H1 (cell line): Measurements from ENCODE around the gene HPS6. TPM values are rescaled to one million over a fixed set of nuclear protein-coding genes. Genes with fewer than 3 reads are reported as not detected.

Source experiments
- CTCF ChIA-PET: fragments of 300-600 bp; sonication (Branson Sonifier 250); formaldehyde crosslinking; loops from one replicate; lab custom pipeline; 2021; ENCODE audit not compliant: partially characterized antibody; lab: Charles Lee
- POLR2A ChIA-PET: fragments of 300-600 bp; sonication (Branson Sonifier 250); formaldehyde crosslinking; loops from one replicate; lab custom pipeline; 2021; ENCODE audit warnings: inconsistent platforms; ENCODE audit not compliant: partially characterized antibody; lab: Charles Lee
- DNase-seq, 2 experiments: peaks; one replicate each; pipeline versions ENCODE4 v3.0.0 to v3.0.0-alpha.2; 2010 to 2022; ENCODE audit warnings: low spot score in 2 of 2, low read depth in 1 of 2, mixed read lengths in 1 of 2
- FAIRE-seq: peaks from 2 replicates; lab custom pipeline; 2011; peaks lifted over from hg19 to GRCh38; lab: Jason Lieb, UNC
- H2AFZ ChIP-seq: 2 replicates; pipeline ENCODE4 v1.8.1; 2012; ENCODE audit warnings: low read length, inconsistent platforms
- H2AK5ac ChIP-seq: 2 replicates; pipeline ENCODE4 v1.6.1; 2013; ENCODE audit warnings: low read depth, low read length
- H2BK120ac ChIP-seq: replicated peaks from 2 replicates; pipeline ENCODE3; 2013; ENCODE audit warnings: low read depth, low read length, inconsistent platforms
- H2BK12ac ChIP-seq: 2 replicates; pipeline ENCODE4 v1.6.1; 2013; ENCODE audit warnings: low read depth, low read length
- H2BK15ac ChIP-seq: 2 replicates; pipeline ENCODE4 v1.6.1; 2013; ENCODE audit warnings: low read length
- H2BK20ac ChIP-seq: 2 replicates; pipeline ENCODE4 v1.6.1; 2013; ENCODE audit warnings: low read length
- H2BK5ac ChIP-seq: 2 replicates; pipeline ENCODE4 v1.6.1; 2013; ENCODE audit warnings: low read depth, low read length
- H3K14ac ChIP-seq: 2 replicates; pipeline ENCODE4 v1.6.1; 2013; ENCODE audit warnings: inconsistent platforms; ENCODE audit not compliant: insufficient read length
- H3K18ac ChIP-seq: 2 replicates; pipeline ENCODE4 v1.6.1; 2013; ENCODE audit warnings: low read length; ENCODE audit errors: extremely low read depth
- H3K23ac ChIP-seq: 2 replicates; pipeline ENCODE4 v1.6.1; 2013; ENCODE audit warnings: inconsistent platforms; ENCODE audit not compliant: insufficient read length
- H3K23me2 ChIP-seq: 2 replicates; pipeline ENCODE4 v1.6.1; 2013; ENCODE audit warnings: low read depth, low read length
- H3K27ac ChIP-seq: 2 replicates; pipeline ENCODE4 v1.6.1; 2011; ENCODE audit warnings: low read depth, low read length, inconsistent platforms
- H3K27me3 ChIP-seq, 4 experiments: replicated peaks in 1 of 4; 1 replicate in 1 of 4; 2 replicates in 3 of 4; pipeline versions ENCODE4 v1.6.1 to v1.8.1; 2011 to 2013; ENCODE audit warnings: low read length in 3 of 4, mild to moderate bottlenecking in 3 of 4, inconsistent platforms in 2 of 4, mixed read lengths in 2 of 4, moderate library complexity in 1 of 4; ENCODE audit not compliant: control insufficient read depth in 3 of 4, insufficient read depth in 3 of 4; ENCODE audit errors: extremely low read depth in 1 of 4
- H3K36me3 ChIP-seq, 4 experiments: 2 replicates each; pipeline versions ENCODE4 v1.6.1 to v1.8.1; 2011 to 2013; ENCODE audit warnings: mild to moderate bottlenecking in 4 of 4, low read length in 3 of 4, moderate library complexity in 2 of 4, control low read depth in 1 of 4, inconsistent platforms in 1 of 4; ENCODE audit not compliant: insufficient read depth in 4 of 4, control insufficient read depth in 2 of 4
- H3K4ac ChIP-seq: replicated peaks from 2 replicates; pipeline ENCODE3; 2013; ENCODE audit warnings: low read length, low read depth, mixed read lengths, inconsistent platforms; ENCODE audit not compliant: insufficient read length
- H3K4me1 ChIP-seq, 4 experiments: replicated peaks in 1 of 4; 1 replicate in 1 of 4; 2 replicates in 3 of 4; pipeline versions ENCODE4 v1.6.1 to v1.8.1; 2011 to 2013; ENCODE audit warnings: low read length in 3 of 4, inconsistent platforms in 2 of 4, mixed read lengths in 1 of 4; ENCODE audit not compliant: insufficient read depth in 4 of 4, control insufficient read depth in 3 of 4
- H3K4me2 ChIP-seq, 2 experiments: 2 replicates each; pipeline versions ENCODE4 v1.6.1 to v1.8.1; 2011 to 2013; ENCODE audit warnings: low read depth in 2 of 2, low read length in 2 of 2, control low read depth in 1 of 2, inconsistent platforms in 1 of 2, mild to moderate bottlenecking in 1 of 2; ENCODE audit not compliant: insufficient read depth in 1 of 2
- H3K4me3 ChIP-seq, 4 experiments: fragments of 200-600, 300-600 bp in 1 of 4; sonication (generic), shearing (Covaris generic), sonication (Bioruptor Twin) in 1 of 4; 2 replicates each; pipeline versions ENCODE4 v1.5.1 to v1.8.1; 2011 to 2016; ENCODE audit warnings: low read length in 4 of 4, low read depth in 3 of 4, control low read depth in 2 of 4, inconsistent platforms in 2 of 4, mild to moderate bottlenecking in 2 of 4, mixed read lengths in 1 of 4, moderate library complexity in 1 of 4; ENCODE audit not compliant: insufficient read depth in 2 of 4; ENCODE audit errors: extremely low read depth in 1 of 4
- H3K56ac ChIP-seq: replicated peaks from 2 replicates; pipeline ENCODE3; 2013; ENCODE audit warnings: low read depth, mild to moderate bottlenecking, mixed read lengths, low read length, inconsistent platforms; ENCODE audit not compliant: insufficient read length
- H3K79me1 ChIP-seq: 2 replicates; pipeline ENCODE4 v1.6.1; 2013; ENCODE audit warnings: low read depth, low read length, control low read depth
- H3K79me2 ChIP-seq, 2 experiments: 2 replicates each; pipeline versions ENCODE4 v1.6.1 to v1.8.1; 2012 to 2013; ENCODE audit warnings: low read length in 2 of 2, mild to moderate bottlenecking in 2 of 2, inconsistent platforms in 1 of 2; ENCODE audit not compliant: insufficient read depth in 2 of 2, control insufficient read depth in 1 of 2
- H3K9ac ChIP-seq, 4 experiments: replicated peaks in 1 of 4; 1 replicate in 1 of 4; 2 replicates in 3 of 4; pipeline versions ENCODE4 v1.6.1 to v1.8.1; 2011 to 2013; ENCODE audit warnings: low read depth in 3 of 4, low read length in 3 of 4, control low read depth in 2 of 4, mild to moderate bottlenecking in 2 of 4, moderate library complexity in 2 of 4, inconsistent platforms in 1 of 4; ENCODE audit errors: extremely low read depth in 1 of 4
- H3K9me3 ChIP-seq, 2 experiments: 2 replicates each; pipeline versions ENCODE4 v1.6.1 to v1.8.1; 2012 to 2013; ENCODE audit warnings: mild to moderate bottlenecking in 2 of 2, moderate library complexity in 2 of 2, control low read depth in 1 of 2, inconsistent platforms in 1 of 2, low read depth in 1 of 2, low read length in 1 of 2, mixed read lengths in 1 of 2; ENCODE audit not compliant: insufficient read depth in 2 of 2
- H4K20me1 ChIP-seq, 2 experiments: replicated peaks in 1 of 2; 2 replicates each; pipeline versions ENCODE3 to v1.8.1; 2011 to 2013; ENCODE audit warnings: inconsistent platforms in 2 of 2, low read length in 2 of 2, mild to moderate bottlenecking in 1 of 2; ENCODE audit not compliant: insufficient read depth in 2 of 2, control insufficient read depth in 1 of 2
- H4K5ac ChIP-seq: 2 replicates; pipeline ENCODE4 v1.6.1; 2013; ENCODE audit warnings: low read length, low read depth, mixed read lengths, inconsistent platforms; ENCODE audit not compliant: insufficient read length
- H4K8ac ChIP-seq: 2 replicates; pipeline ENCODE4 v1.8.0; 2013; ENCODE audit warnings: mild to moderate bottlenecking, moderate library complexity, low read length, inconsistent platforms; ENCODE audit not compliant: insufficient read depth; ENCODE audit errors: extremely low read depth
- H4K91ac ChIP-seq: replicated peaks from 2 replicates; pipeline ENCODE3; 2013; ENCODE audit warnings: low read length, mixed read lengths, inconsistent platforms; ENCODE audit not compliant: insufficient read length
- ASH2L ChIP-seq: fragments of 200-600, 300-600 bp; sonication (generic); IDR thresholded peaks from one replicate; pipeline ENCODE4 v1.7.1; 2017; ENCODE audit warnings: low read length
- BACH1 ChIP-seq: IDR thresholded peaks from 2 replicates; pipeline ENCODE4 v1.6.1; 2012; ENCODE audit warnings: low read length, improper control_type of control experiment
- CBX8 ChIP-seq: fragments of 300-800, 300-1000 bp; sonication (generic); IDR thresholded peaks from 2 replicates; pipeline ENCODE4 v1.7.1; 2016; ENCODE audit warnings: low read depth, low read length, borderline replicate concordance
- GABPA ChIP-seq: IDR thresholded peaks from 2 replicates; pipeline ENCODE4 v1.6.1; 2011; ENCODE audit warnings: mild to moderate bottlenecking, low read length, moderate library complexity, borderline replicate concordance; ENCODE audit not compliant: insufficient read depth
- HDAC6 ChIP-seq: IDR thresholded peaks from one replicate; pipeline ENCODE4 v1.7.1; 2012; ENCODE audit warnings: low read depth, mild to moderate bottlenecking, inconsistent platforms, low read length, moderate library complexity
- KDM4A ChIP-seq: IDR thresholded peaks from one replicate; pipeline ENCODE4 v1.7.1; 2012; ENCODE audit warnings: low read depth, mild to moderate bottlenecking, moderate library complexity, low read length, inconsistent platforms; ENCODE audit not compliant: severe bottlenecking
- MAFK ChIP-seq: IDR thresholded peaks from 2 replicates; pipeline ENCODE4 v1.6.1; 2012; ENCODE audit warnings: low read depth, mild to moderate bottlenecking, improper control_type of control experiment, low read length
- PHF8 ChIP-seq: fragments of 200-600 bp; sonication (generic); conservative IDR thresholded peaks from 2 replicates; pipeline ENCODE4 v1.7.1; 2012; ENCODE audit warnings: low read depth, mild to moderate bottlenecking, inconsistent platforms, low read length, moderate library complexity
- TAF7 ChIP-seq: optimal IDR thresholded peaks from 2 replicates; pipeline ENCODE3; 2011; ENCODE audit warnings: low read depth, mild to moderate bottlenecking, inconsistent platforms, low read length, moderate library complexity, borderline replicate concordance
- USF2 ChIP-seq: IDR thresholded peaks from 2 replicates; pipeline ENCODE4 v1.6.1; 2011; ENCODE audit warnings: low read length, improper control_type of control experiment
- WGBS, 2 experiments: shearing (Covaris generic) in 1 of 2; methylation state at CpG; one replicate each; pipeline versions ENCODE4 v1.1.6 to v1.1.7; 2013 to 2015; ENCODE audit warnings: low lambda C conversion rate in 2 of 2, mixed read lengths in 2 of 2, inconsistent platforms in 1 of 2, low coverage in 1 of 2, missing lambda C conversion rate in 1 of 2; ENCODE audit not compliant: insufficient replicate concordance in 2 of 2, insufficient coverage in 1 of 2, insufficient read length in 1 of 2; ENCODE audit errors: extremely low coverage in 1 of 2, missing lambda C conversion rate in 1 of 2; 5-methylcytosine and 5-hydroxymethylcytosine counted together
- polyA plus RNA-seq, 7 experiments: library from polyadenylated mRNA; depleted of rRNA in 3 of 7; stranded (reverse) in 5 of 7; unstranded in 2 of 7; fragments of >200 nt in 5 of 7; fragments of 200-250 nt in 2 of 7; gene quantifications; 1 replicate in 5 of 7; 2 replicates in 1 of 7; 4 replicates in 1 of 7; pipeline versions ENCODE4 v1.2.1 to v1.2.3, GENCODE V29; 2011 to 2013; ENCODE audit warnings: missing spikeins in 2 of 7, mixed read lengths in 2 of 7
- total RNA-seq: library from RNA; stranded (reverse); fragmentation: NEBNext Ultra II Directional; extraction: Animal tissue kit (Norgen Biotek cat#: 25700); gene quantifications from 2 replicates; pipeline ENCODE4 v1.2.1, GENCODE V29; 2021
- TF ChIP-seq, protein P1 (sequence below): IDR thresholded peaks from 2 replicates; pipeline ENCODE4 v1.6.1; 2012; ENCODE audit warnings: inconsistent platforms

The HPS6 gene
- total and polyA plus RNA-seq, 2 of the 8 experiments (the other 6 are each of a cell fraction or from before 2014, with no cell fraction given): 10.2 to 17.7 TPM

DNA sequence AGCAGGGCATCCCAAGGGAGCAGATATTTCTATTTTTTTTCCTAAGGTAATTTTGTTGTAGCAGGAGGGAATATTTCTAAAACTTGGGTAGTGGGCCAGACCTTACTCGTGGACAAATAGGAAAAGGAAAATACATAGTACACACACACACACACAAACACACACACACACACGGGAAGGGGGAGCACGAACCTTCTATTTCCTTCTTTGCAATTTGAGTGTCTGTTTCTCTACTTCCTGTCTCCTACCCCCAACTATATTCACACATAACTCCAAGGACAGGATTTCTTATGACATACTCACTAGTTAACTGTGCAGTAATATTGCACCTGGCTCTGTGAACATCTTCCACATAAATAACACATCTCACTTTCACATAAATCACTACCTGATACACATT lies 50.6 kb downstream of the HPS6 start:
- H4K5ac ChIP-seq: no peak overlapping the region
- H3K9ac ChIP-seq: no peak overlapping the region
- no peak overlapping the region for H2BK120ac ChIP-seq
- no peak overlapping the region for H3K27ac ChIP-seq
- FAIRE-seq (no peak), DNase-seq (no peak)
- peaks cover 24 to 76% of the 10 kb centered on the region in 2 experiments for H3K79me2 ChIP-seq
- H2AK5ac ChIP-seq: no peak overlapping the region
- H3K18ac ChIP-seq: no peak overlapping the region
- H2BK15ac ChIP-seq: no peak overlapping the region
- no peak overlapping the region for H2BK5ac ChIP-seq
- CTCF ChIA-PET: interaction anchor here (0.9 kb wide), 1 partner anchor 13 kb away, joined by 3 read pairs; no protein-coding TSS in a partner anchor
- H3K4me2 ChIP-seq: peak overlapping the region; percentile 65 to 69
- H3K23ac ChIP-seq: no peak overlapping the region
- H3K27me3 ChIP-seq: no peaks in the 10 kb centered on the region
- no peak overlapping the region for H2BK12ac ChIP-seq
- peak overlapping the region in 2 of 4 experiments; percentile 89 to 96; a peak in 3 of 8 replicates for H3K4me3 ChIP-seq
- POLR2A ChIA-PET: interaction anchor here (0.6 to 5.0 kb wide), 14 partner anchors 9 to 306 kb away, joined by 3 to 34 read pairs (median 4); partner anchors contain the start of genes ARMH3, NOLC1 and PPRC1
- H3K4ac ChIP-seq: no peak overlapping the region
- no peak overlapping the region for H2AFZ ChIP-seq
- H3K23me2 ChIP-seq: peaks cover 17% of the 10 kb centered on the region
- no peak overlapping the region for H4K8ac ChIP-seq
- H3K79me1 ChIP-seq: peaks cover 12% of the 10 kb centered on the region; the same call in 1 of the 2 replicates
- H2BK20ac ChIP-seq: no peak overlapping the region
- peaks cover 25 to 28% of the 10 kb centered on the region in 2 experiments for H4K20me1 ChIP-seq
- H3K9me3 ChIP-seq: no peaks in the 10 kb centered on the region
- H3K14ac ChIP-seq: no peak overlapping the region
- no peak overlapping the region for H3K56ac ChIP-seq
- no peak overlapping the region for H4K91ac ChIP-seq
- peaks cover 22 to 48% (median 31%) of the 10 kb centered on the region in 4 experiments for H3K4me1 ChIP-seq
- peaks cover 4 to 12% (median 7%) of the 10 kb centered on the region in 4 experiments for H3K36me3 ChIP-seq
- WGBS, 2 experiments: 60% methylated on average over 3 of the region's 3 CpGs; no CpG with 5 or more reads in 1 of the 2 experiments
- TF ChIP-seq ASH2L (no peak), KDM4A (no peak), BACH1 (no peak), HDAC6 (no peak), GABPA (no peak), CBX8 (no peak), USF2 (no peak), PHF8 (no peak), MAFK (no peak), TAF7 (no peak)
- TF ChIP-seq, protein P1, sequence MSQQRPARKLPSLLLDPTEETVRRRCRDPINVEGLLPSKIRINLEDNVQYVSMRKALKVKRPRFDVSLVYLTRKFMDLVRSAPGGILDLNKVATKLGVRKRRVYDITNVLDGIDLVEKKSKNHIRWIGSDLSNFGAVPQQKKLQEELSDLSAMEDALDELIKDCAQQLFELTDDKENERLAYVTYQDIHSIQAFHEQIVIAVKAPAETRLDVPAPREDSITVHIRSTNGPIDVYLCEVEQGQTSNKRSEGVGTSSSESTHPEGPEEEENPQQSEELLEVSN: no peak
